ENCODE measurements around the gene ERRFI1.

ERRFI1 gene

DNA sequence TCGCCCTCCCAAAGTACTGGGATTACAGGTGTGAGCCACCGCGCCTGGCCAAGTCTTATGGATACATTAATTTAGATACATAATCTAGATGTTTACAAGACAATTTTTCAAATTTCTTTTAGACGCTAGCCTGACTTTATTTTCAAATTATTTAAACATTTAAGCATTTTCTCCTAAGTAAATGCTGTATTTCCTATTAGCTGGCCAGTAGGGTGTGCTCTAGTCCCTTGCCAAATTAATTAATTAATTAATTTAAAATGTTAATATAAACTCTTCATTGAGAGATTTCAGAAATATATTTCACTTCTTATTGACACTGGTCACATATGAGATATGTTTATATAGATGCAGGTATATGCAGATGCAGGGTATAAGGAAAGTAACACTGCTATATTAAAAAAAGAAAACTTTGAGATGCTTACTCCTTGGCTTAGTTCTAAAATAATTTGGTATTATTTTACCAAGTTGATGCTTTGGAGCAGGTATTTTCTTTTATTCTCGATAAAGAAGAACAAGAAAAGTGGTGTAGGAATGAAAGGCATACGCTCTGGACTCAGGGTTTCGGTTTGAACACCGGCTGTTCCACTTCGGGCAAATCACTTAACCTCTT is 5.2 kb upstream of the ERRFI1 start:
- FAIRE-seq (no peak), DNase-seq (ENCODE audit: insufficient read length, low spot score) (no peak)
- no peak for TF ChIP-seq POLR2A (IDR thresholded peaks at IDR 0.05; ENCODE audit: low read depth, low read length)

DNA sequence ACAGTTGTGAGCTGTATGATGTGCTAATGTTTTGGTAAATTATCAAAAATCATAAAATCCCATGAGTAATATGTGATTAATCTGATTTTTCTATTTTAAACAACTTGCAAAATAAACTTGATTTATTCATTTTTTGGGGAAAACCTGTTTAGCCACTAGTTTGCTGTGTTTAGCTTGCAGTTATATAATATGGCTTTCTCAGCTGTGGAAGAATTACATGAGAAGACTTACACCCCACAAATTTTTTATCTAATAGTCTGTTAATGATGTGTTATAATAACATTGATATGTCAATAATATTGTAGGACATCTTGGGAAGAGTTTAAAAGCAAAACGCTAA is 2.4 kb upstream of the ERRFI1 start:
- no peak for TF ChIP-seq POLR2A (IDR thresholded peaks at IDR 0.05; ENCODE audit: low read depth, low read length)
- FAIRE-seq, result no peak
- DNase-seq (ENCODE audit: insufficient read length, low spot score), result no peak

DNA sequence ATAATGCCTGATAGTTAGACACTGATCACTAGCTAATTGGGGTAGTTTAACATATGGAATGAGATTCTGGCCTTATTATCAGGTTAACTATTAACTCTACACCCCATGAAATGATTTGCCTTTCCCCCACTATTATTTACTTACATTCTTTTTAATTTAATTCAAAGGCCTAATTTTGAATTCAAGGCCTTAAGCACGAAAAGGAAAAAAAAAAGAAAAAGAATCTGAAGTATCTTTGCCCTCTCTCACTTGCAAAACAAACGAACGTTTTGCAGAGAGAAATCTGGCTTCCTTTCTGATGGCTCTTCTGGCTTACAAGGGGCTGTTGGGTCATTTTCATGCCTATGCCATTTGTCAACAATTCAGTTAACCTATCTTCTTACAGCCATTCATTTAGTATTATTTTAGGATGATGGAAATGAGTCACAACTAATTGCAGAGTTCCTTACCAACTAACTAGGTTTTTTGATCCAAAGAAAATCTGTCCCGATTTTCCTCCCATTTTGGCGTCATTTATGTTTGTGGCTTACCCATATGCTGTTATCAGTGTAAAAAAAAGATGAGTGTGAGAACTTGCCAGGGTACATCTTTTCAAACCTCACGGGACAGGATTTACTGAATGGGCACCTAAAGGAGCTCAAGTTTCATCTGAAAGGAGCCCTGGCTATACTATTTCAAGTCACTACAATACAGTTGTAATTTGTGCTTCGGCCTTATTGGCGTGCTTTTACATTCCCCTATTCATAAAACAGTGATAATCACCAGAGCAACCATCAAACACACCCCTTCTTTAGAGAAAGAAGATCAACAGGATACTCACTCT is 1.9 kb upstream of the ERRFI1 start:
- DNase-seq (ENCODE audit: insufficient read length, low spot score) (no peak), FAIRE-seq (peak; percentile 73)
- no peak for TF ChIP-seq POLR2A (IDR thresholded peaks at IDR 0.05; ENCODE audit: low read depth, low read length)

DNA sequence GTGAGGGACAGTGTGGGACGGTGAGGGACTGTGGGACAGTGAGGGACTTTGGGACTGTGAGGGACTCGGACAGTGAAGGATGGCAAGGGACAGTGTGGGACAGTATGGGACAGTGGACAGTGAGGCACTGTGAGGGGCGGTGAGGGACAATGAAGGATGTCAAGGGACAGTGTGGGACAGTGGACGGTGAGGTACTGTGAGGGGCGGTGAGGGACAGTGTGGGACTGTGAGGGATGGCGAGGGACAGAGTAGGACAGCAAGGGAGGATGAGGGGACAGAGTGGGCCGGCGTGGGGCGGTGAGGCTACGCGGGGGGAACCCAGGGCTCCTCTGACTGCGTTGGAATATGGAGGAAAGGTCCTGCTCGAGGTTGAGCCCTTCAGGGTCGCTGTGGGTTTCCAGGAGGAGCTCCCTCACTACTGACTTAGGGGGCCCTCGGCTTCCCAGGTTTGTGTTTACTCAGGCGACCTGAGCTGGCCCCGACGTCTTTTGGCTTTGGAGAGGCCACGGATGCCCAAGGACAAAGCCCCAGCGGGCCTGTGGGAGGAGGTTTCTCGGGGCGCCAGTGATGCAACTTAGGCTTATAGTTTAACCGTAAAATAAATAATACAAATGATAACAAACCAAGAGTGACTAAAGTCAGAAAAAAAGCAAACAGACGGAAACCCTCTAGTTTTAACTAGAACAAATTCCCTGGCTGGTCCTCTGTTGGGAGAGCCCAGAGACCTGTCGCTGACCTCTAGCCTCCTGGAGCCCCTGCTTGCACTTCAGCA is 1.1 kb upstream of the ERRFI1 start:
- no peak for DNase-seq (ENCODE audit: insufficient read length, low spot score)
- FAIRE-seq, result peak; percentile 57
- no peak; the same call in 1 of the 2 replicates for TF ChIP-seq POLR2A (IDR thresholded peaks at IDR 0.05; ENCODE audit: low read depth, low read length)

DNA sequence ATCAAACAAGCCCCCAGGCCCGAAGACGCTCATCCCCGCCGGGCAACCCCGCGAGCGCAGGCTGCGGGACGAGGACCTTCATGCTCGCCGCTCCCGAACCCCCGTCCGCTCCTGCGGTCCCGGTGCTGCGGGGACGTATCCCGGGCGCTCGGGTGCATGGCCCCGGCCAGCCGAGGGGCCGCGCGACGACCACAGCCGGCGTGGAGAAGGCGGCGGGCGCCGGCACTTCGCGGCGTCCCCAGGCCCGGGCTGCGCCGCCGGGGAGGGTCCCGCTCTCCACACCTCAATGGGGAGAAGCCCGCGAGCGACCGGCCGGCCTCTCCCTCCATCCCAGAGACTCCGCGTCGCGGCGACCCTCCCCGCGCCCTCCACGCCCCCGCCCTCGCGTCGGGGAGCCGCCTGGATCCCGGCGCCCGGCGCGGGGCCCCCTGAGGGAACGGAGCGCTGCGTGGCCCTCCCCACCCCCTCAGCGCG is 401 bp downstream of the ERRFI1 start:
- no peak for FAIRE-seq
- DNase-seq (ENCODE audit: insufficient read length, low spot score), result no peak
- no peak for TF ChIP-seq POLR2A (IDR thresholded peaks at IDR 0.05; ENCODE audit: low read depth, low read length)

DNA sequence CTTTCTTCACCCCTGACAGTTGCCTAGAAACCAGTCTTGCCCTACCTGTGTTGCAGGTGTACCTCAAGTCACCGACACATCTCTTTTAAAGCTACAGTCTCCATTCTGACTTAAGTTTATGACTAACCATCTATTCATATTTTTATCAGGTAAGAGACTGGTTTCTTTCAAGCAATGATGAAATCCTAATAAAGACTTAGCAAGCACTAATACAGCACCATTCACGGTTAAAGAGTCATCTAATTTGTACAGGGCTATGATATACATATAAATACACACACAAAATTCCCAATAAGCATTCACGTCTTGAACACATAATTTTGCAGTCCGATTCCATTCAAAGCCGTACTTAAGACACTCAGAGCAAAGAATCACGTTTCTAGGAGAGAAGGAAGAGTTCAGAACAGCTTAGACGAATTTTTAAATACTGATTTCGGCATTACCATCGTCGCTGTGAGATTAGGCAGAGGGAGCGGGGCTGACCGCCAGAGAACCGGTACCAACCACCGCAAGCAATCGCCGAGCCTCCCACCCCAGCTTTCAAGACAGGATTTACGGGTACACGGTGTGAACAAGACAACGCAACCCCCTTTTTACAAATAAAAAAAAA is 943 bp downstream of the ERRFI1 start:
- TF ChIP-seq POLR2A (IDR thresholded peaks at IDR 0.05; ENCODE audit: low read depth, low read length), result no peak
- FAIRE-seq, result no peak
- no peak for DNase-seq (ENCODE audit: insufficient read length, low spot score)

DNA sequence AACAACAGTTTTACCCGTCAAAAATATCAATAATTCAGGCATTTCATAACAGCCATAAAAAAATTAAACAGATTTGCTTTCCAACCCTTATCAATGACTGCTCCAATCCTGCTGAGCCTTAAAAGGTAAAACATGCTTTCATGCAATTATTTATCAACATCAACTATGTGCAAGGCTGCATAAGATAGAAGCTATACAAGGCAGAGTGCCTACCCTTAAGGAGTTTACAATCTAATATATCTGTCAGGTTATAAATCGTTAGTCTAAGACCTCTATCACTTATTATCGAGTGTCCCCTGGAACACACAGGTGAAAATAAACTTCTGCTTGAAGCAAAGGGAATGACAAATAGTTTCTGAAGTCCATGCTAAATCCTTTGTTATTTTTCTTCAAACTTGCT is 1.8 kb downstream of the ERRFI1 start:
- DNase-seq (ENCODE audit: insufficient read length, low spot score) (no peak), FAIRE-seq (peak; percentile 6)
- no peak for TF ChIP-seq POLR2A (IDR thresholded peaks at IDR 0.05; ENCODE audit: low read depth, low read length)

DNA sequence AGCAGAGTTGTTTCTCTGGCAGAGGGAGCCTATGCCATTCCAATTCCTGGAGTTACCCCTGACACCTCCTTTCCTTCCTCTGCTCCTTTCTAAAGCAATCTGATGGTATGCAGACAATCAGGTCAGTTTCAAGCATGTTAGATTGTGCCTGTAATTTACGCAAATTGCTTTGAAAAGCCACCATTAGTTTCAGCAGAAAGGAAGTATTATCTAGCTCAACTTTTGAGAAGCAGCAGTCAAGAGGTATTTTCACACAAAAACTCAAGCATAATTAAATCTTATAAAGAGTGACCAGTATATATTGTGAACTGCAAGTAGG is 2.2 kb downstream of the ERRFI1 start:
- no peak for TF ChIP-seq POLR2A (IDR thresholded peaks at IDR 0.05; ENCODE audit: low read depth, low read length)
- FAIRE-seq (peak; percentile 68), DNase-seq (ENCODE audit: insufficient read length, low spot score) (no peak)

DNA sequence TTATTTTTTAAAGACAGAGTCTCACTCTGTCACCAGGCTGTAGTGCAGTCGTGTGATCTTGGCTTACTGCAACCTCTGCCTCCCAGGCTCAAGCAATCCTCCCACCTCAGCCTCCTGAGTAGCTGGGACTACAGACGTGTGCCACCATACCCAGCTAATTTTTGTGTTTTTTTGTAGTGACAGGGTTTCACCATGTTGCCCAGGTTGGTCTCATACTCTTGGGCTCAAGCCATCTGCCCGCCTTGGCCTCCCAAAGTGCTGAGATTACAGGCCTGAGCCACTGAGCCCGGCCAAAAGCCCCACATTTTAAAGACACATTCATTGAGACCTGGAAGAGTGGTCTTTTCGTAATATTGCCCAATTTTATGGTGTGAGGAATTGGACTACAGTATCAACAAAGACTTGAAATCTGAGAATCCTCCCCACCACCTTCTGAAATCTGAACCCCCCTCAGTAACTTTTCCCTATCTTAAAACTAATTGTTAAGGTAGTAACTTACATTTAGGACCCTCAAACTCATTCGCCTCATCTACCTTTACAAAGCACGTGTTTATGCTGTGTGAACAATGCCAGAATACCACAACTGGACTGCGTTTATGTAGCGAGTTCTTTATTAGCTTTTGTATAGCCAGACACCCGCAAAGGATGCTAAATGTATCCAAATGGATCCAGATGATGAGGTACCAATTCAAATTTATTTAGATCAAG is 2.7 kb downstream of the ERRFI1 start:
- FAIRE-seq (no peak), DNase-seq (ENCODE audit: insufficient read length, low spot score) (no peak)
- TF ChIP-seq POLR2A (IDR thresholded peaks at IDR 0.05; ENCODE audit: low read depth, low read length), result no peak

DNA sequence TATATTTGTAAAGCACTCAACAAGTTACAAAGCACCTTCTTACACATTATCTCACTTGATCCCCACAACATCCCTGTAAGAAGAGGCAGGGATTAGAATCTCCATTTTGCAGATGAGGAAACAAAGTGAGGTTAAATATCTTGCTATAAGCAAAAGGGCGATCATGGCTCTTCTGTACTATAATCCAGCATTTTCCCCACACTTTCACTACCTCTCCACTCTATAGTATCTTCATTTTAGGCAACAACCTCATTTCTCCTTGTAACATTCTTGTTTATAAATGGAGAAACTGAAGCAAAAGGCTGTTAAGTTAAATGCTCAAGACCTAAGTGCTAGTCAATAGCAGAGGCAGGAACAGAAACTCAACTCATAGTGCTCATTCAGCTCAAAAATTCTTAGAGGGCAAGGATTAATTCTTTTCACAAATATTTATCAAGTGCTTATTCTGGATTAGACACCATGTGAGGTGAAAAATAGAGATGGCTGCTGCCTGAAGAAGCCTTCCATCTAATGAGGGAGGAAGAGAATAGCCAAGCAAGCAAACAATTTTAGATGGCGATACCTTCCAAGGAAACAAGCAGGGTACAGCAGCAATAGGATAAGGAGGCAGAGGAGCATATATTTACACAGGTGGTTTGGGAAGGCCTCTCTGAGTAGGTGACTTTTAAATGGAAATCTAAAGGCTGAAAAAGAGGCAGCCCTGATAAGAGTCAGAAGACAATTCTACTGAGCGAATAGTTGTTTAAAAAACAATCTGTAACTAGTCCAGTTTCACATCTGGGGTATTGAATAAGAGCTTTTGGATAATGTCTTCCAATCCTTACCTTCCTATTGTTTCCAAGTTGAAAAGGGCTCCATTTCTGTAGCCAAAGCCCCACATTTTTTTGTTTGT is 3.5 kb downstream of the ERRFI1 start:
- DNase-seq (ENCODE audit: insufficient read length, low spot score), result no peak
- FAIRE-seq, result no peak
- no peak for TF ChIP-seq POLR2A (IDR thresholded peaks at IDR 0.05; ENCODE audit: low read depth, low read length)

DNA sequence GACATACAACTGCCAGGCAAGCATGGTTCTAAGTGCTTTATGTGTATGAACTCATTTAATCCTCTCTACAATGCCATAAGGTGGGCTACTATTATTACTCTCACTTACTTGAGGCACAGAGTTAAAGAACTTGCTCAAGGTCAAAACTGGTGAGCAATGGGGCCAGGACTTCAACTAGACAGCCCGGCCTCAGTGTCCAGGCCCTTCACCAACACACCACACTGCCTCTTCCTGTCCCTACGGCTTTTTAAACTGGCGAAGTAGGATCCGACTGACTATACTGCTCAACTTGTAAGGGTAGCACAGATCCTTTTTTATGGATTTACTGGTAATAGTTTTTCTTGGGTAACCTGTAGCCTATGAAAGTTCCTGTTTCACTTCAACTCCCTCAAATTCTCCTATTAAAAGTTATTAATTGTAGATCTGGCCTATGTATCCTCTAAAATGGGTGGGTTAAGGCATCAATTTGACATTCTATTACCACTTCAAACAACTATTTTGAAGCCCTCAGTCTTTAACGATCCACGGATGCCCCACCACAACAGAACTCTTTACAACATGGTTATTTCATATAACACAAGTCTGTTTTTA is 4.3 kb downstream of the ERRFI1 start:
- FAIRE-seq (peak; percentile 70), DNase-seq (ENCODE audit: insufficient read length, low spot score) (no peak)
- TF ChIP-seq POLR2A (IDR thresholded peaks at IDR 0.05; ENCODE audit: low read depth, low read length), result no peak

DNA sequence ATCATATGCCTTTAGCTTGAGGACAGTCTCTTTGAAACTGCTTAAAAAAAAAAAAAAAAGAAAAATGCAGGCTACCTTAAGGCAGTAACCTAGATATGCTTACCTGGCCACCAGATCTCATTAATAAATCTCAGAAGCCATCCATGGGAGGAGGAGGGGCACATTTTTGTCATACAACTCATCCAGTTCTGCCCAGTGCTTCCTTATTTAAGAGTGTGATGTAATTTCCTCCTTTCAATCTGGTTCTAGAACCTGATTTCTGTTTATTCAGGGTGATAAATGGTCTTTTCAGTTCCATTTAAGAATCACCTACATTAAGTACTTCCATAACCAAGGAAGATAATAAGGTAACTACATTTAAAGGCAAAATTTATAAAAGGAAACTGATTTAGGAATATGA is 6.1 kb downstream of the ERRFI1 start:
- no peak for TF ChIP-seq POLR2A (IDR thresholded peaks at IDR 0.05; ENCODE audit: low read depth, low read length)
- FAIRE-seq (peak; percentile 75), DNase-seq (ENCODE audit: insufficient read length, low spot score) (no peak)

Measured in H54 (cell line).